Measurements from ENCODE around the gene KIF21B.

Gene KIF21B

GRCh38 chr1:201020721-201021629 lies 2.5 kb downstream of the KIF21B start:
- TF ChIP-seq ZNF274 (IDR thresholded peaks at IDR 0.05; ENCODE audit: low read depth, low read length) = no peak
- H3K4me3 ChIP-seq (ENCODE audit: low read length) = peak overlapping the region; percentile 76; the same call in 1 of the 2 replicates

- TF ChIP-seq ZNF274 (IDR thresholded peaks at IDR 0.05; ENCODE audit: low read depth, low read length) = no peak
- H3K4me3 ChIP-seq (ENCODE audit: low read length) = peak overlapping the region; percentile 6; the same call in 1 of the 2 replicates
Measured at GRCh38 chr1:201020040-201020591, 3.4 kb downstream of the KIF21B start.

GRCh38 chr1:201019321-201019977 lies 4.1 kb downstream of the KIF21B start:
- TF ChIP-seq ZNF274 (IDR thresholded peaks at IDR 0.05; ENCODE audit: low read depth, low read length) = no peak
- peak overlapping the region; percentile 13; the same call in 1 of the 2 replicates for H3K4me3 ChIP-seq (ENCODE audit: low read length)

- TF ChIP-seq ZNF274 (IDR thresholded peaks at IDR 0.05; ENCODE audit: low read depth, low read length) = no peak
- no peak overlapping the region for H3K4me3 ChIP-seq (ENCODE audit: low read length)
Measured at GRCh38 chr1:201017828-201018163, 5.7 kb downstream of the KIF21B start.

- no peak overlapping the region for H3K4me3 ChIP-seq (ENCODE audit: low read length)
- TF ChIP-seq ZNF274 (IDR thresholded peaks at IDR 0.05; ENCODE audit: low read depth, low read length) = no peak
Measured at GRCh38 chr1:201016943-201017827, 6.3 kb downstream of the KIF21B start.

- no peak for TF ChIP-seq ZNF274 (IDR thresholded peaks at IDR 0.05; ENCODE audit: low read depth, low read length)
- no peak overlapping the region for H3K4me3 ChIP-seq (ENCODE audit: low read length)
Measured at GRCh38 chr1:201016211-201016651, 7.3 kb downstream of the KIF21B start.

- H3K4me3 ChIP-seq (ENCODE audit: low read length) = no peak overlapping the region
- TF ChIP-seq ZNF274 (IDR thresholded peaks at IDR 0.05; ENCODE audit: low read depth, low read length) = no peak
Measured at GRCh38 chr1:201015551-201016091, 7.9 kb downstream of the KIF21B start.

GRCh38 chr1:201014816-201015200 lies 8.7 kb downstream of the KIF21B start:
- TF ChIP-seq ZNF274 (IDR thresholded peaks at IDR 0.05; ENCODE audit: low read depth, low read length) = no peak
- H3K4me3 ChIP-seq (ENCODE audit: low read length) = no peak overlapping the region

- H3K4me3 ChIP-seq (ENCODE audit: low read length) = no peak overlapping the region
- no peak for TF ChIP-seq ZNF274 (IDR thresholded peaks at IDR 0.05; ENCODE audit: low read depth, low read length)
Measured at GRCh38 chr1:201013991-201014815, 9.3 kb downstream of the KIF21B start.

- no peak overlapping the region for H3K4me3 ChIP-seq (ENCODE audit: low read length)
- TF ChIP-seq ZNF274 (IDR thresholded peaks at IDR 0.05; ENCODE audit: low read depth, low read length) = no peak
Measured at GRCh38 chr1:201013031-201013485, 10.5 kb downstream of the KIF21B start.

GRCh38 chr1:201011616-201012015 lies 11.9 kb downstream of the KIF21B start:
- TF ChIP-seq ZNF274 (IDR thresholded peaks at IDR 0.05; ENCODE audit: low read depth, low read length) = no peak
- no peak overlapping the region for H3K4me3 ChIP-seq (ENCODE audit: low read length)

GRCh38 chr1:201009962-201010645 lies 13.4 kb downstream of the KIF21B start:
- no peak for TF ChIP-seq ZNF274 (IDR thresholded peaks at IDR 0.05; ENCODE audit: low read depth, low read length)
- no peak overlapping the region for H3K4me3 ChIP-seq (ENCODE audit: low read length)

All from GM08714 (cell line).